GM21717 (cell line): ENCODE results near the gene RHBDD1.

ENCODE experiments used
- ATAC-seq: cut with Tn5 transposase; IDR thresholded peaks from one replicate; pipeline ENCODE4 v1.9.1; 2021; ENCODE audit warnings: mild to moderate bottlenecking, moderate library complexity; ENCODE audit not compliant: unreplicated experiment

Gene RHBDD1

GRCh38 chr2:226835796-226836547, at the start of gene RHBDD1:
TSS of gene RHBDD1 (plus strand) at chr2:226836054. CDS start at chr2:226864694, 28,640 bp downstream.
- ATAC-seq, result peak; percentile 91

- no peak for ATAC-seq
Observed at GRCh38 chr2:226788064-226788463, 47.8 kb upstream of the RHBDD1 start.

- no peak for ATAC-seq
Observed at GRCh38 chr2:226788881-226789490, 46.9 kb upstream of the RHBDD1 start.

- ATAC-seq, result no peak
Observed at GRCh38 chr2:226790011-226790410, 45.8 kb upstream of the RHBDD1 start.

- no peak for ATAC-seq
Observed at GRCh38 chr2:226790431-226790830, 45.4 kb upstream of the RHBDD1 start.

GRCh38 chr2:226791056-226791486, 44.8 kb upstream of the RHBDD1 start:
- peak; percentile 70 for ATAC-seq

- ATAC-seq, result peak; percentile 99
Observed at GRCh38 chr2:226791487-226792081, 44.3 kb upstream of the RHBDD1 start.

- no peak for ATAC-seq
Observed at GRCh38 chr2:226792155-226792881, 43.5 kb upstream of the RHBDD1 start.

GRCh38 chr2:226793646-226794045, 42.2 kb upstream of the RHBDD1 start:
- no peak for ATAC-seq

GRCh38 chr2:226794196-226794661, 41.6 kb upstream of the RHBDD1 start:
- no peak for ATAC-seq

GRCh38 chr2:226794751-226795171, 41.1 kb upstream of the RHBDD1 start:
- no peak for ATAC-seq

- ATAC-seq, result no peak
Observed at GRCh38 chr2:226795281-226796011, 40.4 kb upstream of the RHBDD1 start.

GRCh38 chr2:226796012-226796839, 39.6 kb upstream of the RHBDD1 start:
- no peak for ATAC-seq

GRCh38 chr2:226796840-226797288, 39.0 kb upstream of the RHBDD1 start:
- ATAC-seq, result no peak

GRCh38 chr2:226797289-226797988, 38.4 kb upstream of the RHBDD1 start:
- no peak for ATAC-seq

- ATAC-seq, result no peak
Observed at GRCh38 chr2:226797989-226798421, 37.8 kb upstream of the RHBDD1 start.

- ATAC-seq, result peak; percentile 24
Observed at GRCh38 chr2:226798422-226799210, 37.2 kb upstream of the RHBDD1 start.
